OCI-LY1 (cell line): ENCODE results near the gene BSPRY.

Experiments
- CTCF ChIP-seq: fragments of 200-600 bp; sonication (generic), shearing (Covaris generic); IDR thresholded peaks from 2 replicates; pipeline ENCODE4 v1.5.1; 2017; ENCODE audit warnings: mild to moderate bottlenecking, antibody characterized with exemption, low read length, moderate library complexity, mixed read lengths
- EZH2 ChIP-seq: fragments of 200-600 bp; sonication (generic), shearing (Covaris generic); IDR thresholded peaks from 2 replicates; pipeline ENCODE4 v1.8.0; 2017; ENCODE audit warnings: borderline replicate concordance, mixed run types, mild to moderate bottlenecking, antibody characterized with exemption, low read length, moderate library complexity, mixed read lengths

DNA sequence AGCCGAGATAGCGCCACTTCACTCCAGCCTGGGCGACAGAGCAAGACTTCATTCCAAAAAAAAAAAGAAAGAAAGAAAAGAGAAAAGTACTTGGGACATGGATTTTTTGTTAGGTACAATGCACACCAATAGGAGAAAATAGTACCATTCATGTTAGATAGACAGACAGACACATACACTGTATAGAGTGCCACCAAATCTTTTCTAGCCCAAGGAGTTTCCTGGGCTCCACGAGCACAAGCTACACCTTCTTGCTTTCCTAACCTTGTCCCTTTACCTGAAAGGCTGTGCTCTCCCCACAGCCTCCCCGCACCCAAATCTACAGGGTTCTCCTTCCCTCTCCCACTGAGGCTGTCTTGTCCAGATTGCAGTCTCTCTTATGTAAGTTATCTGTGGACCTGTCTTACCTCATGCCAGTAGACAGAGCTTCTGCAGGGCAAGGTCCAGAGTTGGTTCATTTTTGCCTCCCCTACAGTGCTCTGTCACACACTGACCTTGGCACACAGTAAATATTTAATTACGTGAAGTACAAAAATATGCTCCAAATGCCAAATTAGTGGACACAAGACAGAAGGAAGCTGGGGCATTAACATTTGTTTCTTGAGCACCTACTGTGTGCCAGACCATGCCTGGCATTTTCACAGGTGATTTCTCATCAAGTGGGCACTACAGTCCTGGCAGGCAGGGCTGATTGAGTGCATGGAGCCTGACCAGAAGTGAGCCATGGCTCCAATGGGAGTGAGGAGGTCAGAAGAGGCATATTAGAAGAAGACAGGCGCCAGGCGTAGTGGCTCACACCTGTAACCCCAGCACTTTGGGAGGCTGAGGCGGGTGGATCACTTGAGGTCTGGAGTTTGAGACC, 45.9 kb downstream of the BSPRY start:
- TF ChIP-seq CTCF (no peak), EZH2 (no peak)
